ENCODE results near the gene UNKL.

DNA sequence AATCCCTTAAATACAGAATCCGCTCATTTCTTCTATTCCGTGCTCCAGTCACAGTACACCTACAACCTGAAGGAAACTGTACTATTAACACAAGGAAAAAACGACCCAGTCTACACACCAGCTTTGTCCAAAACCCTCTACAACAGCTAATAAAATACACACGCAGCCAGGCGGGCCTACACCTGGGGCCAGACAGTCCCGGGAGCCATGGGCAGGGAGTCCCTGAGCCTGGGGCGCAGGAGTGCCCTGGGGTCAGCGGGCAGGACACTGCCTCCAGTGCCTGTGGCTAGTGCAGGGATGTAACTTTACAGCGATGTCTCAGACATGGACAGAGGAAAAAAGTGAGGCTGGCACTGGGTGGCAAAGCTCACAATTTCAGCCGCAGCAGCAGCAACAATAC lies 34.3 kb downstream of the UNKL start:
- TF ChIP-seq, protein P1, sequence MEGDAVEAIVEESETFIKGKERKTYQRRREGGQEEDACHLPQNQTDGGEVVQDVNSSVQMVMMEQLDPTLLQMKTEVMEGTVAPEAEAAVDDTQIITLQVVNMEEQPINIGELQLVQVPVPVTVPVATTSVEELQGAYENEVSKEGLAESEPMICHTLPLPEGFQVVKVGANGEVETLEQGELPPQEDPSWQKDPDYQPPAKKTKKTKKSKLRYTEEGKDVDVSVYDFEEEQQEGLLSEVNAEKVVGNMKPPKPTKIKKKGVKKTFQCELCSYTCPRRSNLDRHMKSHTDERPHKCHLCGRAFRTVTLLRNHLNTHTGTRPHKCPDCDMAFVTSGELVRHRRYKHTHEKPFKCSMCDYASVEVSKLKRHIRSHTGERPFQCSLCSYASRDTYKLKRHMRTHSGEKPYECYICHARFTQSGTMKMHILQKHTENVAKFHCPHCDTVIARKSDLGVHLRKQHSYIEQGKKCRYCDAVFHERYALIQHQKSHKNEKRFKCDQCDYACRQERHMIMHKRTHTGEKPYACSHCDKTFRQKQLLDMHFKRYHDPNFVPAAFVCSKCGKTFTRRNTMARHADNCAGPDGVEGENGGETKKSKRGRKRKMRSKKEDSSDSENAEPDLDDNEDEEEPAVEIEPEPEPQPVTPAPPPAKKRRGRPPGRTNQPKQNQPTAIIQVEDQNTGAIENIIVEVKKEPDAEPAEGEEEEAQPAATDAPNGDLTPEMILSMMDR (IDR thresholded peaks at IDR 0.05): no peak
- TF ChIP-seq POLR2AphosphoS5 (IDR thresholded peaks at IDR 0.05): no peak
